RWPE1 (cell line): ENCODE data around the gene PPM1F.
"Not testable (repeated sequence)": the region's sequence is repeated elsewhere in the genome, so short reads cannot be mapped to it uniquely, and the experiment has no call there.

Experiments used
- CTCF ChIA-PET: fragments of 350-600 bp; sonication (Branson Sonifier 250); formaldehyde crosslinking; extraction: SDS; loops from one replicate; lab custom pipeline; 2021; lab: Yijun Ruan, JAX
- POLR2A ChIA-PET: fragments of 400-600 bp; formaldehyde crosslinking; extraction: SDS; loops from one replicate; lab custom pipeline; 2020; ENCODE audit warnings: antibody characterized with exemption; ENCODE audit not compliant: low non-redundant PET; lab: Yijun Ruan, JAX
- DNase-seq: peaks from one replicate; pipeline ENCODE4 v3.0.0; 2012; ENCODE audit warnings: low spot score
- H3K27ac ChIP-seq: fragments of 450-650 bp; 2 replicates; pipeline ENCODE4 v1.5.1; 2017
- TF ChIP-seq, protein P1 (sequence below): fragments of 450-650 bp; conservative IDR thresholded peaks from 2 replicates; pipeline ENCODE4 v1.5.1; 2017; ENCODE audit warnings: low read depth, mild to moderate bottlenecking

PPM1F gene

DNA sequence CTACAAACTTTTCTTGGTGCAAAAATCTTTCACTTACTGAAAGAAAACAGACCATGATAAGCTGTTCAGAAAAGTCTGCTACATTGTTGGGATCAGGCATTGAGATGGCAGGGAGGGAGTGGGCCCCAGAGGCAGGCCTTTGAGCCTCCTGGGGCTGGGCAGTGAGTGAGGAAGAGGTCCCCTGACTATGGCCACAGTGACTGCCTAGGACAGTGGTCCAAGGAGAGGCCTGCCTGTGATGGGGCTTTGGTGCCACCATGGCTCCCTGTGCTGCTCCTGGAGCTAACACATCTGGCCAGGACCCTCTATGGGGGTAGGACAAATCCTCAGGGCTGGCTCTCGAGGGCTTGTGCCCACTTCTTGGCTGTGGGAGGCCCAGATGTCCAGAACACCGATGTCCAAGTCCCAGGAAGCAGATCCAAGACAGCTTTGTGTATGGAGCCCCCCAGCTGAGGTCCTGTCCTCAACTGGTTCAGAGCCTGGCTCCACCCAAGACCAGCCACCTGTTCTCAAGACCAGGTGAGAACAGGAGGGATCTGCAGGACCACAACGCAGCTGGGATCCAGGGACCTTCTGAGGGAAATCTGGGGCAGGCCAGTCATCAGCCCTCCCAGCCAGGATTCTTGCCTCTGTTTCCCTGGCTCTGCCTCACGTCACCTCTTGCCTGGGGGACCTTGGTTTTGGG lies 36.9 kb downstream of the PPM1F start:
- TF ChIP-seq, protein P1, sequence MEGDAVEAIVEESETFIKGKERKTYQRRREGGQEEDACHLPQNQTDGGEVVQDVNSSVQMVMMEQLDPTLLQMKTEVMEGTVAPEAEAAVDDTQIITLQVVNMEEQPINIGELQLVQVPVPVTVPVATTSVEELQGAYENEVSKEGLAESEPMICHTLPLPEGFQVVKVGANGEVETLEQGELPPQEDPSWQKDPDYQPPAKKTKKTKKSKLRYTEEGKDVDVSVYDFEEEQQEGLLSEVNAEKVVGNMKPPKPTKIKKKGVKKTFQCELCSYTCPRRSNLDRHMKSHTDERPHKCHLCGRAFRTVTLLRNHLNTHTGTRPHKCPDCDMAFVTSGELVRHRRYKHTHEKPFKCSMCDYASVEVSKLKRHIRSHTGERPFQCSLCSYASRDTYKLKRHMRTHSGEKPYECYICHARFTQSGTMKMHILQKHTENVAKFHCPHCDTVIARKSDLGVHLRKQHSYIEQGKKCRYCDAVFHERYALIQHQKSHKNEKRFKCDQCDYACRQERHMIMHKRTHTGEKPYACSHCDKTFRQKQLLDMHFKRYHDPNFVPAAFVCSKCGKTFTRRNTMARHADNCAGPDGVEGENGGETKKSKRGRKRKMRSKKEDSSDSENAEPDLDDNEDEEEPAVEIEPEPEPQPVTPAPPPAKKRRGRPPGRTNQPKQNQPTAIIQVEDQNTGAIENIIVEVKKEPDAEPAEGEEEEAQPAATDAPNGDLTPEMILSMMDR, result no peak
- CTCF ChIA-PET, result interaction anchor here (0.5 to 1.2 kb wide), 2 partner anchors 38 to 202 kb away, joined by 3 read pairs; no protein-coding TSS in a partner anchor
- POLR2A ChIA-PET, result interaction anchor here (0.6 kb wide), 1 partner anchor 11 kb away, joined by 8 read pairs; no protein-coding TSS in a partner anchor
- H3K27ac ChIP-seq, result no peak overlapping the region
- no peak for DNase-seq

- POLR2A ChIA-PET, H3K27ac ChIP-seq, CTCF ChIA-PET, DNase-seq: not testable (repeated sequence)
These were observed 38.5 kb downstream of the PPM1F start for GRCh38 chr22:21914033-21914642.

DNA sequence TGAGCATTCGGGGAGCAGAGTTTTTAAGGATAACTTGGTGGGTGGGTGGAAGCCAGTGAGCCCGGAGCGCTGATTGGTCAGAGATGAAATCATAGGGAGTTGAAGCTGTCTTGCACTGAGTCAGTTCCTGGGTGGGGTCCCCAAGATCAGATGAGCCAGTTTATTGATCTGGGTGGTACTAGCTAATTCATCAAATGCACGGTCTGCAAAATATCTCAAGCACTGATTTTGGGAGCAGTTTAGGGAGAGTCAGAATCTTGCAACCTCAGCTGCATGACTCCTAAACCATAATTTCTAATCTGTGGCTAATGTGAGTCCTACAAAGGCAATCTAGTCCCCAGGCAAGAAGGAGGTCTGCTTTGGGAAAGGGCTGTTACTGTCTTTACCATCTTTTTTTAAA lies 42.3 kb downstream of the PPM1F start:
- H3K27ac ChIP-seq, DNase-seq, CTCF ChIA-PET, POLR2A ChIA-PET: not testable (repeated sequence)

GRCh38 chr22:21909871-21910270 lies 42.8 kb downstream of the PPM1F start:
- no peak overlapping the region for H3K27ac ChIP-seq
- ChIA-PET POLR2A (no interaction called here), CTCF (no interaction called here)
- DNase-seq, result no peak
- TF ChIP-seq, protein P1, result no peak

DNA sequence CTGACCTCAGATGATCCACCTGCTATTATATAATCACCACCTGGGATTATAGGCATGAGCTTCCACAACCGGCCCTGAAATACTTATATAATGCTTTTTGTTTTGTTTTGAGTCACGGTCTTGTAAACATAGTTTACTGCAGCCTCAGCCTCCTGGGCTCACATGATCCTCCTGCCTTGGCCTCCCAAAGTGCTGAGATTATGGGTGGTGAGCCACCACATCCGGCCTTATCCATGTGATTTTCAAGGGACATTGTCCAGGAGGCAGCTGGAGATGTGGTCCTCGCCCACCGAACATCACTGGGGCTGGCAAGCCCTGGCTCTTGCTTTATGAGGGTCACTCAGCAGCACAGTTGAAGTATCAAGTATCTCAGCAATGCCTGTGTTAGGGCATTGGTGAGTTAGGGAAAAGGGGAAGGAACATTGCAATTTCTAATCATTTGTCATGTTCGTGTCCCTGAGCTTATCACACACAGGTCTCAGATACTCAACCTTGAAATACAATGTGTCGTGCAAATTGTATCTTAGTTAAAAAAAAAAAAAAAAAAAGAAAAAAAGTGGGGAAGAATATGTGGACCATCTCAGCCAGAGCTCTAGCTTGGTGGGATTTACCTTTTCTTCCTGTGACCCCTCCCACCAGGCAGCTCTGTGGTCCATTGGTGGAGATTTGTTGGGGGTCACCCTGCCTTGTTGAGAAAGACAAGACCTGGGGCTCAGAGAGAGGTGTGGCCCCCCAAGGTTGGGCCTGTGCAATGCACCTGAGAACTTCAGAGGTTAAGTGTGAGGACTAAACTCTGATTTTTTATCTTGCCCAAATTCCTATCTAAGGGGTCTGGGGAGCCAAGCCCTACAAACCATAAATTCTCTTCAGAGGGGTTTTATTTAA lies 44.8 kb downstream of the PPM1F start:
- TF ChIP-seq, protein P1, result no peak
- ChIA-PET POLR2A (interaction anchor here (0.6 kb wide), 1 partner anchor 218 kb away, joined by 3 read pairs; no protein-coding TSS in a partner anchor), CTCF (no interaction called here)
- no peak for DNase-seq
- no peak overlapping the region for H3K27ac ChIP-seq

GRCh38 chr22:21905234-21905633 lies 47.4 kb downstream of the PPM1F start:
- H3K27ac ChIP-seq, DNase-seq, POLR2A ChIA-PET: not testable (repeated sequence)
- CTCF ChIA-PET, result interaction anchor here (0.6 kb wide), 1 partner anchor 14 kb away, joined by 5 read pairs; no protein-coding TSS in a partner anchor

DNA sequence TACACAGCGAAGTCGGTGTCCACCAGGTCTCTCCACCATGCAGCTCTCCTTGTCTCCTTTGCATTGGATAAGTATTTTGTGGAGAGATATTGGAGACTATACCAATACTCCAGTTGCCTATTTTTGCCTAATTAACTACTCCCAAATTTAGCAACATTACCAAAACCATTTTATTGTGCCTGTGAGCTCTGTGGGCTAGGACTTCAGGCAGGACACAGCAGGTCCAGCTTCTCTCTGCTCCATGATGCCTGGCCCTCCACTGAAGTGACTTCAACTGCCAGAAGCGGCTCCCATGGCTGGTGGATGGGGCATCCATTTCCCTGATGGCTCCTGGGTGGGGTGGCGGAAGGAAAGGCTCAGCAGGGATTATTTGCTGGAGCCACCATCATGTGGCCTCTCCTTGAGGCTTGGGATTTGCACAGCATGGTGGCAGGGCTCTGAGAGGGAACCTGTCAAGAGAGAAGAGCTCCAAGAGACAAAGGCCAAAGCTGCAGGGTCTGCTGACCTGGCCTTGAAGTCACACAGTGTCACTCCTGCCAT lies 48.3 kb downstream of the PPM1F start:
- POLR2A ChIA-PET, result interaction anchor here (0.7 kb wide), 1 partner anchor 11 kb away, joined by 8 read pairs; no protein-coding TSS in a partner anchor

More for the DNA sequence above, 48.3 kb downstream of the PPM1F start:
- CTCF ChIA-PET, result interaction anchor here (0.6 kb wide), 1 partner anchor 15 kb away, joined by 5 read pairs; no protein-coding TSS in a partner anchor
- no peak for DNase-seq
- no peak overlapping the region for H3K27ac ChIP-seq
- TF ChIP-seq, protein P1, result no peak
